AG09319 (cell line): Measurements from ENCODE around the gene AMFR.

ENCODE experiments used
- DNase-seq: peaks from one replicate; pipeline ENCODE4 v3.0.0-alpha.2; 2010; ENCODE audit warnings: low read depth; ENCODE audit errors: extremely low read depth
- TF ChIP-seq, protein P1 (sequence below): IDR thresholded peaks from 2 replicates; pipeline ENCODE4 v1.5.1; 2011; ENCODE audit warnings: low read depth, mild to moderate bottlenecking, inconsistent platforms, low read length, moderate library complexity

AMFR gene

GRCh38 chr16:56367764-56368163, 57.6 kb downstream of the AMFR start:
- TF ChIP-seq, protein P1, sequence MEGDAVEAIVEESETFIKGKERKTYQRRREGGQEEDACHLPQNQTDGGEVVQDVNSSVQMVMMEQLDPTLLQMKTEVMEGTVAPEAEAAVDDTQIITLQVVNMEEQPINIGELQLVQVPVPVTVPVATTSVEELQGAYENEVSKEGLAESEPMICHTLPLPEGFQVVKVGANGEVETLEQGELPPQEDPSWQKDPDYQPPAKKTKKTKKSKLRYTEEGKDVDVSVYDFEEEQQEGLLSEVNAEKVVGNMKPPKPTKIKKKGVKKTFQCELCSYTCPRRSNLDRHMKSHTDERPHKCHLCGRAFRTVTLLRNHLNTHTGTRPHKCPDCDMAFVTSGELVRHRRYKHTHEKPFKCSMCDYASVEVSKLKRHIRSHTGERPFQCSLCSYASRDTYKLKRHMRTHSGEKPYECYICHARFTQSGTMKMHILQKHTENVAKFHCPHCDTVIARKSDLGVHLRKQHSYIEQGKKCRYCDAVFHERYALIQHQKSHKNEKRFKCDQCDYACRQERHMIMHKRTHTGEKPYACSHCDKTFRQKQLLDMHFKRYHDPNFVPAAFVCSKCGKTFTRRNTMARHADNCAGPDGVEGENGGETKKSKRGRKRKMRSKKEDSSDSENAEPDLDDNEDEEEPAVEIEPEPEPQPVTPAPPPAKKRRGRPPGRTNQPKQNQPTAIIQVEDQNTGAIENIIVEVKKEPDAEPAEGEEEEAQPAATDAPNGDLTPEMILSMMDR = no peak
- DNase-seq = no peak

GRCh38 chr16:56366945-56367344, 58.4 kb downstream of the AMFR start:
- no peak for DNase-seq

DNA sequence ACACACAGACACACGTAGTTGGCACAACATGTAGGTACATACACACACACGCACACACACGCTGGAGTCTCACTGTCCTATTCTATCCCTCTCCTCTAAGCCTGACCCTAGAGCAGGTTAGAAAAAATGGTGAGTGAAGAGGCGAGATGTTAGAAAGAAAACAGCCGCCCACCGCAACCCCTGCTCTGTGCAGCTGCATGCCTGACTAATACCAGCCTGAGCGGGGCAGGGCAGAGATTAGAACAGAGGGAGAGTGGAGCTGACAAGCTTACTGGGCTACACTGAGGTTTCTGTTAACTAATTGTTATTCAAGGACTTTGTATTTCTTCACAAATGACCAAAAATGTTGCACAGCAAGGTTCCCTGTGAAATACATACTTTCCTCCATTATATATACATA, 59.8 kb downstream of the AMFR start:
- TF ChIP-seq, protein P1 = no peak
- no peak for DNase-seq

More at GRCh38 chr16:56366945-56367344, 58.4 kb downstream of the AMFR start:
- TF ChIP-seq, protein P1 = no peak

- TF ChIP-seq, protein P1 = no peak
- DNase-seq = no peak
Measured at GRCh38 chr16:56364865-56365264, 60.5 kb downstream of the AMFR start.

GRCh38 chr16:56363781-56364565, 61.4 kb downstream of the AMFR start:
- no peak for DNase-seq
- TF ChIP-seq, protein P1 = no peak

- DNase-seq = no peak
- TF ChIP-seq, protein P1 = no peak
Measured at GRCh38 chr16:56363181-56363716, 62.1 kb downstream of the AMFR start.

GRCh38 chr16:56362706-56363105, 62.6 kb downstream of the AMFR start:
- TF ChIP-seq, protein P1 = no peak
- no peak for DNase-seq
